B cell (primary cell): ENCODE measurements around the gene CNPY2. TPM values are rescaled to one million over a fixed set of nuclear protein-coding genes. Genes with fewer than 3 reads are reported as not detected.
"Not testable (repeated sequence)": the region's sequence is repeated elsewhere in the genome, so short reads cannot be mapped to it uniquely, and the experiment has no call there.

Source experiments
- ATAC-seq: fragments of 200-7000 bp; cut with Tn5 transposase; one replicate; pipeline ENCODE4 v1.10.0; 2021; ENCODE audit warnings: low read depth, mild to moderate bottlenecking, moderate number of reproducible peaks, moderate library complexity
- CTCF ChIA-PET: fragments of 350-600 bp; sonication (Branson Sonifier 250); formaldehyde crosslinking; loops from one replicate; lab custom pipeline; 2021; ENCODE audit warnings: antibody characterized with exemption, inconsistent platforms; lab: Charles Lee
- POLR2A ChIA-PET: fragments of 350-600 bp; sonication (Branson Sonifier 250); formaldehyde crosslinking; loops from one replicate; lab custom pipeline; 2021; ENCODE audit warnings: antibody characterized with exemption; lab: Charles Lee
- DNase-seq: peaks from one replicate; pipeline ENCODE4 v3.0.0; 2013
- H2AFZ ChIP-seq: 2 replicates; pipeline ENCODE4 v1.6.1; 2012; ENCODE audit warnings: mild to moderate bottlenecking, low read depth, low read length; ENCODE audit not compliant: insufficient read depth, poor library complexity, severe bottlenecking
- H3K27ac ChIP-seq, 2 donors: 1 replicate in 1 of 2; 2 replicates in 1 of 2; pipeline ENCODE4 v1.5.1; 2012 to 2013; ENCODE audit warnings: low read length in 2 of 2, mild to moderate bottlenecking in 2 of 2, moderate library complexity in 1 of 2
- H3K27me3 ChIP-seq, 4 experiments: fragments of 200-600 bp in 1 of 4; sonication (generic) in 1 of 4; replicated peaks in 1 of 4; 1 replicate in 2 of 4; 2 replicates in 2 of 4; pipeline versions ENCODE4 v1.6.1 to v1.7.0; 2013 to 2016; ENCODE audit warnings: low read length in 3 of 4, mild to moderate bottlenecking in 2 of 4, mixed read lengths in 1 of 4, moderate library complexity in 1 of 4; ENCODE audit not compliant: insufficient read depth in 4 of 4, control insufficient read depth in 3 of 4; ENCODE audit errors: control extremely low read depth in 1 of 4
- H3K36me3 ChIP-seq, 2 experiments: replicated peaks in 1 of 2; 1 replicate in 1 of 2; 2 replicates in 1 of 2; pipeline versions ENCODE4 v1.6.1 to v1.7.1; 2013; ENCODE audit warnings: low read length in 1 of 2; ENCODE audit not compliant: insufficient read depth in 2 of 2, control insufficient read depth in 1 of 2; ENCODE audit errors: control extremely low read depth in 1 of 2, extremely low read depth in 1 of 2
- H3K4me1 ChIP-seq, 2 donors: fragments of 200-600 bp in 1 of 2; sonication (generic) in 1 of 2; 1 replicate in 1 of 2; 2 replicates in 1 of 2; pipeline versions ENCODE4 v1.5.1 to v1.6.1; 2013 to 2017; ENCODE audit warnings: low read length in 2 of 2; ENCODE audit not compliant: control insufficient read depth in 2 of 2, insufficient read depth in 2 of 2
- H3K4me2 ChIP-seq: replicated peaks from 2 replicates; pipeline ENCODE3; 2012; ENCODE audit warnings: mild to moderate bottlenecking, low read depth, low read length; ENCODE audit not compliant: poor library complexity, severe bottlenecking
- H3K4me3 ChIP-seq, 5 experiments: fragments of 200-600 bp in 1 of 5; sonication (generic) in 1 of 5; 1 replicate in 3 of 5; 2 replicates in 2 of 5; pipeline versions ENCODE4 v1.5.1 to v1.7.0; 2011 to 2016; ENCODE audit warnings: low read length in 4 of 5, mild to moderate bottlenecking in 4 of 5, low read depth in 2 of 5, control low read depth in 1 of 5, moderate library complexity in 1 of 5; ENCODE audit not compliant: insufficient read depth in 1 of 5; ENCODE audit errors: control extremely low read depth in 1 of 5, extremely low read depth in 1 of 5
- H3K79me2 ChIP-seq: fragments of 200-600 bp; sonication (generic); one replicate; pipeline ENCODE4 v1.6.0; 2016; ENCODE audit warnings: low read length; ENCODE audit not compliant: control insufficient read depth, insufficient read depth
- H3K9ac ChIP-seq: fragments of 200-600 bp; sonication (generic); 2 replicates; pipeline ENCODE4 v1.6.1; 2017; ENCODE audit warnings: mild to moderate bottlenecking, low read length, moderate library complexity
- H3K9me3 ChIP-seq, 3 donors: one replicate each; pipeline versions ENCODE4 v1.6.1 to v1.7.1; 2013; ENCODE audit warnings: low read length in 2 of 3; ENCODE audit not compliant: control insufficient read depth in 2 of 3, insufficient read depth in 1 of 3; ENCODE audit errors: control extremely low read depth in 1 of 3
- H4K20me1 ChIP-seq: 2 replicates; pipeline ENCODE4 v1.6.0; 2012; ENCODE audit warnings: mild to moderate bottlenecking, low read length; ENCODE audit not compliant: insufficient read depth, control insufficient read depth, poor library complexity, severe bottlenecking
- H3K27ac Mint-ChIP-seq: one replicate; pipeline ENCODE4 v1.8.0; 2021; ENCODE audit warnings: mixed read lengths
- H3K27me3 Mint-ChIP-seq: one replicate; pipeline ENCODE4 v1.8.0; 2021; ENCODE audit warnings: mixed read lengths
- H3K4me1 Mint-ChIP-seq: one replicate; pipeline ENCODE4 v1.8.0; 2021; ENCODE audit warnings: mixed read lengths
- H3K4me3 Mint-ChIP-seq: one replicate; pipeline ENCODE4 v1.8.0; 2021; ENCODE audit warnings: mixed read lengths
- H3K9me3 Mint-ChIP-seq: one replicate; pipeline ENCODE4 v1.8.0; 2022; ENCODE audit warnings: mixed read lengths; ENCODE audit not compliant: insufficient read depth
- CTCF ChIP-seq: fragments of 200-600 bp; IDR thresholded peaks from one replicate; pipeline ENCODE4 v1.8.0; 2022; ENCODE audit warnings: antibody characterized with exemption, mild to moderate bottlenecking
- EZH2 ChIP-seq: IDR thresholded peaks from 2 replicates; pipeline ENCODE4 v1.6.1; 2012; ENCODE audit warnings: borderline replicate concordance, low read depth, mild to moderate bottlenecking, moderate library complexity, low read length; ENCODE audit not compliant: insufficient read depth, poor library complexity, severe bottlenecking
- WGBS: methylation state at CpG from one replicate; pipeline ENCODE4 v1.1.5; 2013; ENCODE audit warnings: missing lambda C conversion rate; ENCODE audit not compliant: insufficient coverage; 5-methylcytosine and 5-hydroxymethylcytosine counted together
- intact Hi-C: fragments of 100-400 bp; cut with micrococcal nuclease; formaldehyde crosslinking; loops from one replicate; pipeline ENCODE4 v1.10.0; 2022
- polyA plus RNA-seq: library from polyadenylated mRNA; depleted of rRNA; stranded (reverse); fragments of >200 nt; gene quantifications from 2 replicates; pipeline ENCODE4 v1.2.3, GENCODE V29; 2012
- total RNA-seq, 2 donors: library from RNA; stranded (reverse); fragments of 120-200 nt in 1 of 2; gene quantifications; 1 replicate in 1 of 2; 2 replicates in 1 of 2; pipeline versions ENCODE4 v1.2.3 to v1.2.4, GENCODE V29; 2013 to 2022

Gene CNPY2
- total and polyA plus RNA-seq, 2 donors (not counting 1 experiment from before 2014, with no cell fraction given) = 61.9 to 91.2 TPM

- Histone ChIP-seq H2AFZ (no peak overlapping the region), H3K4me1 (no peaks in the 10 kb centered on the region), H3K9me3 (no peaks in the 10 kb centered on the region), H3K4me3 (no peak overlapping the region), H3K27ac (no peak overlapping the region), H4K20me1 (peaks cover under 1% of the 10 kb centered on the region), H3K36me3 (peaks cover 14 to 84% of the 10 kb centered on the region in 2 experiments), H3K27me3 (no peaks in the 10 kb centered on the region), H3K4me2 (no peak overlapping the region), H3K79me2 (peaks cover 14% of the 10 kb centered on the region), H3K9ac (no peak overlapping the region)
- DNase-seq = no peak
- ATAC-seq = no peak
- TF ChIP-seq EZH2 (no peak), CTCF (no peak)
- Mint-ChIP-seq H3K4me3 (no peak overlapping the region), H3K27ac (peak overlapping the region; percentile 32), H3K4me1 (peaks cover under 1% of the 10 kb centered on the region), H3K9me3 (no peaks in the 10 kb centered on the region), H3K27me3 (no peaks in the 10 kb centered on the region)
- WGBS = 100% methylated on average over 1 of the region's 2 CpGs
- ChIA-PET POLR2A (no interaction called here), CTCF (interaction anchor here (1.8 to 2.6 kb wide), 2 partner anchors 8 to 114 kb away, joined by 5 to 11 read pairs; partner anchors contain the start of gene STAT2)
- intact Hi-C loops = no loop called here
Measured at GRCh38 chr12:56350662-56351061, 34.9 kb upstream of the CNPY2 start.

- 97% methylated on average over 4 of the region's 5 CpGs for WGBS
- no peaks in the 10 kb centered on the region for H3K4me1 ChIP-seq
- H3K9me3 Mint-ChIP-seq = no peaks in the 10 kb centered on the region
- no peaks in the 10 kb centered on the region for H3K79me2 ChIP-seq
- H3K27ac Mint-ChIP-seq = no peak overlapping the region
- H4K20me1 ChIP-seq = no peaks in the 10 kb centered on the region
- ATAC-seq = no peak
- no peak overlapping the region for H3K4me3 Mint-ChIP-seq
- H3K27me3 Mint-ChIP-seq = no peaks in the 10 kb centered on the region
- H3K4me3 ChIP-seq = no peak overlapping the region
- CTCF ChIA-PET = interaction anchor here (2.6 kb wide), 1 partner anchor 10 kb away, joined by 11 read pairs; the partner anchor contains the start of gene STAT2
- H2AFZ ChIP-seq = no peak overlapping the region
- intact Hi-C loops = no loop called here
- DNase-seq = no peak
- no peak for TF ChIP-seq EZH2
- TF ChIP-seq CTCF = no peak
- no peaks in the 10 kb centered on the region for H3K4me1 Mint-ChIP-seq
- no peaks in the 10 kb centered on the region for H3K9me3 ChIP-seq
- H3K36me3 ChIP-seq = peaks cover 3 to 75% of the 10 kb centered on the region in 2 experiments
- no peak overlapping the region for H3K4me2 ChIP-seq
- POLR2A ChIA-PET = interaction anchor here (0.6 to 1.1 kb wide), 2 partner anchors 33 to 102 kb away, joined by 3 read pairs; partner anchors contain the start of gene CNPY2
- H3K27me3 ChIP-seq = no peaks in the 10 kb centered on the region
- H3K27ac ChIP-seq = no peak overlapping the region
- H3K9ac ChIP-seq = no peak overlapping the region
Measured at GRCh38 chr12:56348776-56349175, 33.0 kb upstream of the CNPY2 start.

- intact Hi-C loops, H3K9ac ChIP-seq, DNase-seq, H3K9me3 Mint-ChIP-seq, ATAC-seq, H3K4me3 Mint-ChIP-seq, H2AFZ ChIP-seq, H4K20me1 ChIP-seq, H3K4me2 ChIP-seq, H3K27me3 ChIP-seq, H3K4me1 Mint-ChIP-seq, H3K27ac ChIP-seq, H3K9me3 ChIP-seq, H3K79me2 ChIP-seq, H3K4me1 ChIP-seq, POLR2A ChIA-PET, H3K4me3 ChIP-seq, H3K27me3 Mint-ChIP-seq: not testable (repeated sequence)
- CTCF ChIA-PET = interaction anchor here (1.1 to 1.7 kb wide), 2 partner anchors 31 to 117 kb away, joined by 3 to 7 read pairs; partner anchors contain the start of gene CNPY2
- 83% methylated on average over 7 of the region's 9 CpGs for WGBS
- H3K27ac Mint-ChIP-seq = peak overlapping the region; percentile 10
- H3K36me3 ChIP-seq = peaks cover 3 to 79% of the 10 kb centered on the region in 2 experiments
Measured at GRCh38 chr12:56347255-56347654, 31.5 kb upstream of the CNPY2 start.
